Stimulated activated CD8-positive, alpha-beta memory T cell treated with anti-CD3 and anti-CD28 coated beads, Interleukin-15, amount 100 ng/mL, for 24 hours (primary cell): ENCODE data around the gene CTRB1.

ENCODE experiments used
- DNase-seq: peaks from one replicate; pipeline ENCODE4 v3.0.0-alpha.2; 2020; ENCODE audit warnings: low read depth

The CTRB1 gene

DNA sequence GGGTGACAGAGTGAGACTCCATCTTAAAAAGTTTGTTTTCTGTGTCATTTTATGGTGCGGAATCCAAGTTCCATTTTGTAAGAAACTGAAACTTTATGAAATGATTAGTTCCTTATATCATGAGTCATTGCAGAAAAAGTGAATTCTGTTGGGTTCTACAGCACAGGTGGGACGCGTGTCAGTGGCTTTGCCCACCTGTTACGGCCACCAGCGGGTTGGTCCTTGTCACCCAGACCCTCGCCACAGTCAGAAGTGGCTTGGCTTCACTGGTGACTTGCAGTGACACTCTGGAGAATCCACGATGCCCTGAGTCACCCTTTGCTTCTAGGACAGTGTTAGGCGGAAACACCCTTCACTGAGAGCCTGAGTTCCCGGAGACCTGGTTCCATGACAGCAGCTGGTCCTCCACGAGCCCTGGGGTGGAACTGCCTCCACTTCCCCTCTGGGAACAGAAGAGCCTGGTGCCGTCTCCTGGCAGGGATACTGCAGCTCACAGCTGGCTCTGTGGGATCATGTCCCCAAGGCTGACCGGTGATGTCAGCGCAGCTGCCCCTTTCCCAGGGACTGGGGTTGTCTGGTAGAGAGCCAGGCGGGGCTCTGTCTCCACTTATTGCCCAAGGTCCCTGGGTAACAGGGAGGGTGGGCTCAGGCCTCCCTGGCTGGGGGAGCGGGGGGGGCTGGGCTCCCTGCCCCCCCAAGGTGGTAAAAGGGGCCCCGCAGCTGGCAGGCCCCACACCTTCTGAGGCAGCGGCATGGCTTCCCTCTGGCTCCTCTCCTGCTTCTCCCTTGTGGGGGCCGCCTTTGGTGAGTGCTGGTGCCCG is at the start of gene CTRB1:
CTRB1 (plus strand) TSS at position 733 of the 821 bp plus-strand sequence; CDS start at position 753, 20 bp downstream.
- no peak for DNase-seq

DNA sequence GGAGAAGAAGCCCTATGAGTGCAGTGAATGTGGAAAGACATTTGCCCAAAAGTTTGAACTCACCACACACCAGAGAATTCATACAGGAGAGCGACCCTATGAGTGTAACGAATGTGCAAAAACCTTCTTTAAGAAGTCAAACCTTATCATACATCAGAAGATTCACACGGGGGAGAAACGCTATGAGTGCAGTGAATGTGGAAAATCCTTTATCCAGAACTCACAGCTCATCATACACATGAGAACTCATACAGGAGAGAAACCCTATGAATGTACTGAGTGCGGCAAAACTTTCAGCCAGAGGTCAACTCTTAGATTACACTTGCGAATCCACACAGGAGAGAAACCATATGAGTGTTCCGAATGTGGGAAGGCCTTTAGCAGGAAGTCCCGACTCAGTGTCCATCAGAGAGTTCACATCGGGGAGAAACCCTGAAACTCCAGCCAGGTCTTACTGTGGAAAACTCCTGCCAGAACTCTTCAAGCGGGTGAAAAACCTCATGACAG is 48.8 kb upstream of the CTRB1 start:
- DNase-seq, result no peak

DNA sequence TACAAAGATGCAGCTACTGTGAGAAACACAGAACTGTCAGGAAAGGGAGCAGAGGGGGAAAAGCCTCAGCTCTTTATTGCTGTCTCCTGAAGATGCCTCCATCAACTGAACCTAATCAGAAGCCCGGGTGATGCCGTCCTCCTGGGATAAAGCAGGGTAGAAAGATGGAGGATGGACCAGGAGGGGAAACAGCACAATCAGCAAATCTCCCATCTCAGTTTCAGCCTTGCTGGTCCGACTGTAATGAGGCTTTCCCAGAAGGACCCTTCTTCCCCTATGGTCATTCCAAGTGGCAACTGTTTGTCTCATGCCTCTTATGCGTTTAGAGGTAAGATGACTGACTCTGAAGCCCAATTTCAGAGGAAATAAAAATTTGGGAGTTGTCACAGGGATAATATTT is 46.2 kb upstream of the CTRB1 start:
- DNase-seq, result no peak

DNA sequence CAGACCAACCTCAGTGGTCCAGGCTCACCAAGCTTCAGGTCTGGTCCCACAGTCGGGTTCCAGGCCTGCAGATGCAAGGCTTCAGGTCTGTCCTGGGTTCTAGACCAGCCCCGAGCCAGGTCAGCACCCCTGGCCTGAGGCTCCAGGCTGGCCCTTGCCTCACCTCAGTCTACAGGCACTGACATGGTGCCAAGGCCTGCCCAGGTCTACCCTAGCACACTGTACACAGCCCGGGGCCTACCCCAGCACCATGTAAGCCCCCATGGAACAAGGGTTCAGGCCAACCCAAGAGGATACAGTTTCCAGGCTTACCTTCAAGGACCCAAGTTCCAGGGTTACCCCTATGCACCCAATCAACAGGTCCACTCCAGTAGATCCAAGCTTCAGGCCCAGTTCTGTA is 43.7 kb upstream of the CTRB1 start:
- DNase-seq, result no peak

DNA sequence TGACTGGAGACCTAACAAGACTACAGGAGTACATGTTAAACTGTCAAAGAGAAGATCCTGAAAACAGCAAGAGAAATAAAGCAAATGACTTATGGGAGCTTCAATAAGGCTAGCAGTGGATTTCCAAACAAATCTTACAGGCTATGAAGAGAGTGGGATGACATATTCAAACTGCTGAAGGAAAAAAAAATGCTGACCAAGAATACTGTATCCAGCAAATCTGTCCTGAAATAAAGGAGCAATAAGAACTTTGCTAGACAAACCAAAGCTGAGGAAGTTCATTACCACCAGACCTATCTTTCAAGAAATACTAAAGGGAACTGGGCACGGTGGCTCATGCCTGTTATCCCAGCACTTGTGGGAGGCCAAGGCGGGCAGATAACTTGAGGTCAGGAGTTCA is 41.9 kb upstream of the CTRB1 start:
- DNase-seq, result no peak

DNA sequence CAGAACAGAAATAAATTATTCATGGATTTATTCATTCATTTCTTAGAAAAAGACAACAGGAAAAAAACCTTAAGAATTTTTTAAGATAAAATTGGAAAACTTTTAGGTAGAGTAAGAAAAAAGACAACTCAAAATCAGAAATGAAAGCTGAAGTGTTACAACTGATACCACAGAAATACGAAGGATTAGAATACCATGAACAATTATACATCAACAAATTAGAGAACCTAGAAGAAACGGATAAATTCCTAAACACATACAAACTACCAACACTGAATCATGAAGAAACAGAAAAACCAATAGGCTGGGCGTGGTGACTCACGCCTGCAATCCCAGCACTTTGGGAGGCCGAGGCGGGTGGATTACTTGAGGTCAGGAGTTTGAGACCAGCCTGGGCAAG is 39.6 kb upstream of the CTRB1 start:
- DNase-seq, result no peak

DNA sequence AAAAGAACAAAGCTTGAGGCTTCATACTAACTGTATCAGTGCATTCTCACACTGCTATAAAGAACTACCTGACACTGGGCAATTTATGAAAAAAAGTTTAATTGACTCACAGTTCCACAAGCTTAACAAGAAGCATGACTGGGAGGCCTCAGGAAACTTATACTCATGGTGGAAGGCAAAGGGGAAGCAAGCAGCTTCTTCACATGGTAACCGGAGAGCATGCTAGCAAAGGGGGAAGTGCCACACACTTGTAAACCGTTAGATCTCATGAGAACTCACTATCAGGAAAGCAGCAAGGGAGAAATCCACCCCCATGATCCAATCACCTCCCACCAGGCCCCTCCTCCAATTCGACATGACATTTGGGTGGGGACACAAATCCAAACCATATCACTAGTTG is 37.2 kb upstream of the CTRB1 start:
- no peak for DNase-seq

DNA sequence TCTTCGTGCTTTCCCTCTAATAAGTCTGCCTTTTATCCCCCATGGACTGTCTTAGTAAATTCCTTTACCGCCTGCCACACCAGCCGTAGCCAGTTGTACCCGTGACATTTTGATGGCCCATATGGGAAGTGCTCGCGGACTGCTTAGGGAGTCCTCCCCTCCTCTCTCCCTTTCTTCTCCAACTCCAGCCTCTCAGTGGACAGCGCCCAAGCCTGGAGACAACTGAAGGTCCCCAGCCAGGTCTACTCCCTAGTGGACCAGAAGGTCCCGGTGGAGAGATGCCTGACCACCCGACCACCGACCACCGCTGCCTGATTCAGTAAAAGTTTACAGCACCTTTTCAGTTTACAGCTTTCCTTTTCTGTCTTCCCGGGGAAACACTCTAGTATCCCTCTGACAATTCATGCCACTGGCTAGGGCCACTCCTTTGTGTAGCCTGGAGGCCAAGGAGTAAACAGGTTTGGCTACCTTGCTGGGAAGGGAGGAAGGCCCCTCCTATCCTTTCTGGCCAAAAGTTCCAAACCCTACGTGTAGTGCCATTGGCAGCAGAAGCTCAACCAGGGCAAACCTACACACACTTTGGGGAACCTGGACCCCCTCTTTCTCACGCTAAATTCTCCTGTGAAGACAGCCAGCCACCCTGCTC is 29.8 kb upstream of the CTRB1 start:
- no peak for DNase-seq

DNA sequence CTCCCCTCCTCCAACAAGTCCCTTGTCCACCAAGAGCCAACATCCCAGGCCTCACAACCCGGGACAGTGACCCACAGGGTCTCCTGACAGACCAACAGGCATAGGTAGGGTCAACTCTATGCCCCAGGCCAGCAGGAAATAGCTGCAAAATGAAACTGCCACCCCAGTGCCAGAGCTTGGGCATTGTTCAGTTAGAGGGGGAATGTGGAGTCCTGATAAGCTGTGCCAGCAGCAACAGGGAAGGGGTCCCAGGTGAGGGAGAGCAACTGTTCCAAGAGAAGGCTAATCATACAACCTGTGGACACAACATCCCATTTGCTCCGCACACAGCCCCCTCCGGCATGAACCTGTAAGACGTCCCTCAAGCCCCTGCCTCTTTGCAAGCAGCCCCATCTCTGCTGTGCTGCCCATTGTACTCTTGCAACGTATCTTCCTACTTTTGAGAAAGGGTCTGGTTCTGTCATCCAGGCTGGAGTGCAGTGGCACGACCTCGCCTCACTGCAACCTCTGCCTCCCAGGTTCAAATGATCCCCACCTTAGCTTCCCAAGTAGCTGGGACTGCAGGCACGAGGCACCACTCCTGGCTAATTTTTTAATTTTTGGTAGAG is 29.0 kb upstream of the CTRB1 start:
- no peak for DNase-seq

DNA sequence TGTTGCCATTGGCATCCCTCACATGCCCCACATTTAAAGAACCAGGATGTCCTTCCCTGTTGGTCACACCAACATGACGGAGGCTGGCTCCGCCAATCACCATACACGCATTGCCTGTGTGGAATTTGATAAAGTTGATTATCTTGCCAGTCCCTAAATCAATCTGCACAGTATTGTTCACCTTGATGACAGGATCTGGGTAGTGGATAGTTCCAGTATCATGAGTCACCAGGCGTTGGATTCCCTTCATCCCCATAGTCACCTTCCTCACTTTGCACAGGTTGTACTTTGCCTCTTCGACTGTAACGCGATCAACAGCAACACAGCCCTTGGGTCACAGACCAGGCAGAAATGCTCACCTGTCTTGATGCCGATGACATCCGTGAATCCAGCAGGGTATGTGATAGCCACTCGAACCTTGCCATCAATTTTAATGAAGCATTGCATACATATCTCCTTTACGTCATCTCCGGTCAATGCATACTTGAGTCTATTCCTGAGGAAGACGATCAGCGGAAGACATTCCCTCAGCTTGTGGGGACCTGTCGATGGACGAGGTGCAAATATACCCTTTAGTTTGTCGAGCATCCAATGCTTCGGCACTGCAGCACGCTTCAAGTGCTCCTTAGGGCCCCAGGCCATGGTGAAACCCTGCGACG is 26.1 kb upstream of the CTRB1 start:
- no peak for DNase-seq

DNA sequence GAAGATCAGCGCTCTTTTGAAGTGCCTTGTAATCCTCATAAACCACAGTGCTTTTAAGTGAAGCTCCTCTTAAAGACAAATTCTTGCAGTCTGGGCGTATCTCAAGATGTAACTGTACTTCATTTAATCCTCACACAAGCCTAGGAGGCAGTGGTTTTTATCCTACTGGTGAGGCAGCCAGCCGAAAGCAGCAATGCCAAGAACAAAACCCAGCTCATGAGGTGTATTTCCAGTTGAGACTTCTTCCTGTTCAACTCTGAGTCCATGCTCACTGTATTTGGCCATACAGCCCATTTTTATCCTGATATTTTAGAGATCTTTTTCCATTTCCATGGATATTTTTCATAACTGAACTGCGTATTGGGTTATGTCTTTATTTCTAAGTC is 25.5 kb upstream of the CTRB1 start:
- DNase-seq, result no peak

DNA sequence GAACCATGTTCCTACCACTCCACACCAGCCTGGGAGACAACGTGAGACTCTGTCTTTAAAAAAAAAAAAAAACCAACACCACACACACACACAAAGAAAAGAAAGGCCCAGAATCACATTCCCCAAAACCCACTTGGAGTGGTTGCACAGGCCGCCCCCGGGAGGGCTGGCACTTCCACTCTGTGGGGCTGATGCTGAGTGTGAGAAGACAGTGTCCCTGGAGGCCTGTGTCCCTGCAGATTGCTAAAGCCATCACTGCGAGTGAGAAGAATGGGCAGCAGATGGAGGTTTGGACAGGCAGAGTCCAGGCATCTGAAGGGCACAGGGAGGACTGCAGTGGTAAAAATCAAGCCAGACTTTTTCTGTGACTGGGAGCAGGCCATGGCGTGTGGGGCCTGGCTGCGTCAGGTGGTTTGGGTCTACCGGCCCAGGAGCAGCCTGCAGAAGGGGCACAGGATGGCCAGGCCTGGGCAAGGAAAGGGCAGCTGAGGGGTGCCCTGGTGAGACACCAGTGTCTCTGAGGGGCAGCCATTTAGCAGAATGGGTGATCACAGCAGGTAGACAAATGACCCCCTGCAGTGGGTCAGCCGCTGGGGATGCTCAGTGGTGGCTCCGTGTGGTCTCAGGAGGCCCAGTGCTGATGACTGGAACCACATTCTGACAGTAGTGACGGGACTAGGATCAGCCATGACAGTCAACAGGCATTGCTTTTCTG is 24.9 kb upstream of the CTRB1 start:
- no peak for DNase-seq

DNA sequence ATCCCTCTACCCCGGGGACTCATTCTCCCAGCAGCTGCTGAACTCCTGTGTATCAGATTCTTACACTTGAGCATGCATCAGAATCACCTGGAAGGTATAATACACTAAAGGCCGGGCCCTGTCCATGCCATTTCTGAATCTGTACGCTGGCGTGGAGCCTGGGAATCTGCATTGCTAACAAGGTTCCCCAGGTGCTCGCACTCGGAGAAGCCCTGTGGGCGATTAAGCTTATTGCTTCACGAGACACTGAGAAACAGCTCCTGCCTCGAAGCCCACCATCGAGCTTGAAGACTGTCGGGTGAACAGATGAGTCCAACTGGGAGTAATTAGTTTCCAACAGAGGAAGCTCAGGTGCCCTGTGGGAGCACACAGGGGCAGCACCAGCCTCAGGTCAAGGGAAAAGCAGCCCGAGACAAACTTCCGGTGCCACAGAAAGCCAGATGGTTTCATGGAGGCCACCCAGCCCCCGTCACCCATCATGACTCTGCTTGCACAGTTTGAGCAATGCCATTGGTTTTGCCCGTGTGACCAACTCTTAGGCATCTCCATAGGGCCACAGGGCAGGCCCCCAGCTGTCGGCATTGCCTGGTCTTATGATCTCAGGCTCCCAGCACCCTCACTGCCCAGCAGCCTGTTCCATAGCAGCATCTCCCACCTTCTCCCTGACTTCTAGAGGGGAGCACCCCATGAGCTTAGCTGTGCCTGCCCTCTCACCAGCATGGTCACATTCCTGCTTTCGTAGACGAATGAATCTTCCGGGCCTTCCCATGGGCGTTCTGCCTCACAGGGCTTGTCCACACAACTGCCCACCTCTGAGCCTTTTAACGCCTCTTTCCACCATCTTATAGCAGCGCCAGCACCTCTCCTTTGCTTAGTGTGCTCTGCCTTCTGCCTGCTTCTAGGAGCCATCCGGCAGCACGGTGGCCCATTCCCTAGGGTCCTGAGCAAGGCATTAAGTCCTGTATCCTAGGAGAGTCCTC is 22.7 kb upstream of the CTRB1 start:
- no peak for DNase-seq

DNA sequence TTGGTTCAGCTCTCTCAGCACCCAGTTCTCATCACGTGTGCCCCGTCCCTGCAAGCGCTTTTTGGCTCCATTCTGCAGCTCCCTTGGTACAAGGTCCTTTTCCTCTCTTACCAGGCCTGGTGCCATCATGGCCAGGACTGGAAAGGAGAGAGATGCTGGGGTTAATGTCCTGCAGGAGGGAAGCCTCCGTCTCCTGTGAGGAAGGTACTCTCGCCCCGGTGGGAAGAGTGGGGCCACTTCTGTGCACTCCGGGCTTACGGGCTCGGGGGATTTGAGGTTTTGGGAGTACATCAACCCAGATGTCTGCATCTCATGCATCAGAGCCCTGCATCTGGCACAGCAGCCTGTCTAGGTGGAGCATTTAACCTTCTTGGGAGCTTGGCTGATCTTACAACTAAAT is 22.0 kb upstream of the CTRB1 start:
- no peak for DNase-seq

DNA sequence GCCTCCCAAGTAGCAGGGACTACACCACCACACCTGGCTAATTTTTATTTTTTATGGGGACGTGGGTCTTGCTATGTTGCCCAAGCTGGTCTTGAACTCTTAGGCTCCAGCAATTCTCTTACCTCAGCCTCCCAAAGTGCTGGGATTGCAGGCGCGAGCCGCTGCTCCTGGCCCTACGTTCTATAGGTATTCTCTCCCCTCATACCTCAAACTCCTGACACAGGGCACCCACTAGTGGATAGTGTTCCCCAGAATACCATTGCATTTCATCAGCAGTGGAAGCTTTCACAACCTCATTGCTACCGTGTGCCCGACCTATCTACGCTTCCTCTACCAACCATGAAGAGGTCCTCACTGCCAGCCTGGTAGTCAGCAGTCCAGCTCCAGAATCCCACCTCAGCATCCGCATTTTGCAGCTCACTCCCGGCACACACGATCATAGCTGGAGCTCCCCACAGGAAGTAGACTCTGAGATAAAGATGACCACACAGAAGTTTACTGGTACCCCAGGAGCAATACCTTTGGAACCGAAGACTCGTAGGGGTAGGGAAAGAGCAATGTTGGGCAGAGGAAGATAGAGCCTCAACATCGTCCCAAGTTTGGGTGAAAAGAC is 21.2 kb upstream of the CTRB1 start:
- no peak for DNase-seq

DNA sequence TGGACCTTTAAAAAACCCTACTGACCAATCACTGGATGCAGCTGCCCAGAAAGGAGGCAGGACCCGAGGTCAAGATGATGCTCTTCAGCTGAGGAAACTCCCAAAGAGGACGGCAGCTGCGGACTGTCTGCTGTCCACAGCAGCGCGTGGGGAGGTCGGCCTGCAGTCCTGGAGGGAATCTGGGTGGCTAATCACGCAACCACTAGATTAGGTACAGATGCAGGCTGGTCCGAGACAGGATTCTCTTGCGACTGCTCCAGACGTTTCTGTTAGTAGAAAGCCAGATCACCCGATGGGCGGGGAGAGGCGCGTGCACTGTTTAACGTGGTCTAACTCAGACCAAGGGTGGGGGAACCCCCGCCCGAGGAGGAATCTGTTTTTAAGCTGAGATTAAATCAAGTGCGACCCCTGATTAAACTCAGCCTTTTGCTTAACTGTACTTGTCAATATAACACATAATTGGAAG is 20.6 kb upstream of the CTRB1 start:
- no peak for DNase-seq

DNA sequence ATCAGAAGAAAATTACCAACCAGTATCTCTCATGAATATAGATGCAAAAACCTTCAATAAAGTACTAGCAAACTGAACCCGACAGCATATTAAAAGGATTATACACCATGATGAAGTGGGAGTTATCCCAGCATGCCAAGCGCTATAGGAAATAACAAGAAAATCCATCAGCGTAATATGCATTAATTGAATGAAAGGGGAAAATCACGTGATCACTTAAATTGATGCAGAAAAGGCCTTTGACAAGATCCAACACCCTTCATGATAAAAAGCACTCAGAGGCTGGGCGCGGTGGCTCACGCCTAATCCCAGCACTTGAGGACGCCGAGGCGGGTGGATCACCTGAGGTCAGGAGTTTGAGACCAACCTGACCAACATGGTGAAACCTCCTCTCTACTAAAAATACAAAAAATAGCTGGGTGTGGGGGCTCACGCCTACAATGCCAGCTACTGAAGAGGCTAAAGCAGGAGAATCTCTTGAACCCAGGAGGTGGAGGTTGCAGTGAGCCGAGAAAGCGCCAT is 16.7 kb upstream of the CTRB1 start:
- DNase-seq, result no peak

DNA sequence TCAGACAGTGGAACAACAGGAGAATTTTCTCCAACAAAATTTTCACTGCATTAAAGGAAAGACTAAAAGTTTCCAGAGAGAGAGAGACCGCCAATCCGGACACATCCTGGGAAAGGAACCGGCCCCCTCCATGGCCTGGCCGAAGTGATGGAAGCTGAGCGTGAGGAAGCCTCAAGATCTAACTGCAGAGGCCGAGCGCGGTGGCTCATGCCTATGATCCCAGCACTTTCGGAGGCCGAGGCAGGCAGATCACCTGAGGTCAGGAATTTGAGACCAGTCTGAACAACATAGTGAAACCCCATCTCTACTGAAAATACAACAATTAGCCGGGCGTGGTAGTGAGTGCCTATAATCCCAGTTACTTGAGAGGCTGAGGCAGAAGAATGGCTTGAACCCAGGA is 15.7 kb upstream of the CTRB1 start:
- DNase-seq, result no peak

DNA sequence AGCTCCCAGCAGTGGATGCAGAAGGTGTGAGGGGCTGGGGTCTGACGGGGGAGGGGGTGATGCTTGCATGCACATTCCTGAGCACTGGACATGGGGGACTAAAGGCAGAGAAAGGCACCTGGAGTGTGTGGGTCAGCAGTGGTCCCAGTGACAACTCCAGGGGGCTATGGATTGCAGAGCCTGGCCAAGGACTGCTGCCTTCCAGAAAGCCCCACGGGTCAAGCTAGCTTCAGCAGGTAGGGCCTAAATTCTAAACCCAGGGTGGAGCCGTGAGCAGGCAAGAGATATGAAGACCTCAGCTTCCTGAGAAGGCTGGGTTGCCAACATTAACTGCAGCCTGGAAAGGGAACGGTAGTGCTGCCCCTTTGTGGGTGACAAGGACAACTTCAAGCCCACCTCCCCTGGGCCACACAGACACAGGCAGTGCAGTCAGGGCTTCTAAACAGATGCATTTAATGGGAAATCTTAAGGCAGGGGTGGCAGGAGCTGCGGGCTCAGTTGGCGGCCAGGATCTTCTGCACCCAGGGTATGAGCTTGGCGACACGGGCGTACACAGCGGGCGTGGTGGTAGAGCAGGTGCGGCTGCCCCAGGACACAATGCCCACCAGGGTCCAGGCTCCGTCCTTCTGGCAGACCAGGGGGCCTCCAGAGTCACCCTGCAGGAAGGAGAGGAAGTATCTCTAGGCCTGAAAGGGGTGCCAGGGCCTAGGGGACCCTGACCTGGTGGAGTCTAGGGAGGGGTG is 14.9 kb upstream of the CTRB1 start:
- DNase-seq, result no peak
